ENCODE data around the gene SUV39H2.

DNA sequence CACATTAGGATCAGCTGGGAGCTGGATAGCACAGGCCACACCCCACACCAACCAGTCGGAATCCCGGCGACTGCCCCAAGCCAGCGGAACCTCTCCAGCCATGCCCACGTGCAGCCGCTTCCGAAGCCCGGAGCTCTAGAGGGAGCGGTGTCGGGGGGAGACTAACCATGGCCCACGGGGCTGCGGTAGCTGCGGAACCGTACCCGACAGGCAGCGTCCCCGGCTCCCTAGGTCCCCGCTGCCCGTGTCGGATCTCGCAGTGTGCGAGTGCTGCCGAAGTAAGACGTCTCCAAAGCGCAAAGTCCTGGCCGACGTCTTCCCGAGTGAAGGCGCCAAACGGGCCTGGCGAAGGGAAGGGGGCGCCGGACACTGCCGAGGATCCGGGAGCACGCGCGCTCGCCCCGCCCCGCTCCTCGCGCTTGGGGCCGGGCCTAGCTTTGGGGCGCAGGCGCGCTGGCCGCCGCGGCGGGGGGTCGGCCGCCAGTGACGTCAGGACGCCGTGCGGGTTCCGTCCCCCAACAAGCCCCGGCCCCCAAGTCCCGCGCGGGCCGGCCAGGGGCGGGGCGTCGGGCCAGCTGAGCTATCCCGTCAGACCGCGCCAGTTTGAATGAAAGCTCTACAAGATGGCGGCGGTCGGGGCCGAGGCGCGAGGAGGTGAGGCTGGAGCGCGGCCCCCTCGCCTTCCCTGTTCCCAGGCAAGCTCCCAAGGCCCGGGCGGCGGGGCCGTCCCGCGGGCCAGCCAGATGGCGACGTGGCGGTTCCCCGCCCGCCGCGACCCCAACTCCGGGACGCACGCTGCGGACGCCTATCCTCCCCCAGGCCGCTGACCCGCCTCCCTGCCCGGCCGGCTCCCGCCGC is at the start of gene SUV39H2:
- TF ChIP-seq NR2C2 (IDR thresholded peaks at IDR 0.05; ENCODE audit: borderline replicate concordance, control insufficient read depth, insufficient read length, low read depth) (no peak), MTA2 (IDR thresholded peaks at IDR 0.05; ENCODE audit: low read depth) (no peak), POLR2A (IDR thresholded peaks at IDR 0.05; ENCODE audit: low read depth, low read length) (peak; percentile 88), POLR2AphosphoS5 (IDR thresholded peaks at IDR 0.05; ENCODE audit: low read length) (peak; percentile 78), MYC (IDR thresholded peaks at IDR 0.05; ENCODE audit: insufficient read depth, insufficient read length, insufficient replicate concordance, low read length, severe bottlenecking) (peak; percentile 68), RCOR1 (conservative IDR thresholded peaks at IDR 0.05; ENCODE audit: low read depth, low read length) (no peak), PAX8 (IDR thresholded peaks at IDR 0.05) (no peak), MXI1 (IDR thresholded peaks at IDR 0.05; ENCODE audit: low read depth, low read length) (peak; percentile 67), TAF1 (IDR thresholded peaks at IDR 0.05; ENCODE audit: borderline replicate concordance, low read depth, low read length) (peak; percentile 88), EP300 (IDR thresholded peaks at IDR 0.05; ENCODE audit: borderline replicate concordance in 1 of 2, control insufficient read depth in 1 of 2, low read depth in 2 of 2, low read length in 2 of 2) (no peak)
- TF ChIP-seq, protein P1, sequence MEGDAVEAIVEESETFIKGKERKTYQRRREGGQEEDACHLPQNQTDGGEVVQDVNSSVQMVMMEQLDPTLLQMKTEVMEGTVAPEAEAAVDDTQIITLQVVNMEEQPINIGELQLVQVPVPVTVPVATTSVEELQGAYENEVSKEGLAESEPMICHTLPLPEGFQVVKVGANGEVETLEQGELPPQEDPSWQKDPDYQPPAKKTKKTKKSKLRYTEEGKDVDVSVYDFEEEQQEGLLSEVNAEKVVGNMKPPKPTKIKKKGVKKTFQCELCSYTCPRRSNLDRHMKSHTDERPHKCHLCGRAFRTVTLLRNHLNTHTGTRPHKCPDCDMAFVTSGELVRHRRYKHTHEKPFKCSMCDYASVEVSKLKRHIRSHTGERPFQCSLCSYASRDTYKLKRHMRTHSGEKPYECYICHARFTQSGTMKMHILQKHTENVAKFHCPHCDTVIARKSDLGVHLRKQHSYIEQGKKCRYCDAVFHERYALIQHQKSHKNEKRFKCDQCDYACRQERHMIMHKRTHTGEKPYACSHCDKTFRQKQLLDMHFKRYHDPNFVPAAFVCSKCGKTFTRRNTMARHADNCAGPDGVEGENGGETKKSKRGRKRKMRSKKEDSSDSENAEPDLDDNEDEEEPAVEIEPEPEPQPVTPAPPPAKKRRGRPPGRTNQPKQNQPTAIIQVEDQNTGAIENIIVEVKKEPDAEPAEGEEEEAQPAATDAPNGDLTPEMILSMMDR (IDR thresholded peaks at IDR 0.05 in 2 of 3, conservative IDR thresholded peaks at IDR 0.05 in 1 of 3; ENCODE audit: control insufficient read depth in 2 of 3, extremely low read depth in 1 of 3, insufficient read depth in 1 of 3, low read depth in 3 of 3, low read length in 3 of 3): no peak
- TF ChIP-seq, protein P2, sequence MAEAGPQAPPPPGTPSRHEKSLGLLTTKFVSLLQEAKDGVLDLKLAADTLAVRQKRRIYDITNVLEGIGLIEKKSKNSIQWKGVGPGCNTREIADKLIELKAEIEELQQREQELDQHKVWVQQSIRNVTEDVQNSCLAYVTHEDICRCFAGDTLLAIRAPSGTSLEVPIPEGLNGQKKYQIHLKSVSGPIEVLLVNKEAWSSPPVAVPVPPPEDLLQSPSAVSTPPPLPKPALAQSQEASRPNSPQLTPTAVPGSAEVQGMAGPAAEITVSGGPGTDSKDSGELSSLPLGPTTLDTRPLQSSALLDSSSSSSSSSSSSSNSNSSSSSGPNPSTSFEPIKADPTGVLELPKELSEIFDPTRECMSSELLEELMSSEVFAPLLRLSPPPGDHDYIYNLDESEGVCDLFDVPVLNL (IDR thresholded peaks at IDR 0.05; ENCODE audit: low read depth, low read length): peak; percentile 92
- TF ChIP-seq, protein P3, sequence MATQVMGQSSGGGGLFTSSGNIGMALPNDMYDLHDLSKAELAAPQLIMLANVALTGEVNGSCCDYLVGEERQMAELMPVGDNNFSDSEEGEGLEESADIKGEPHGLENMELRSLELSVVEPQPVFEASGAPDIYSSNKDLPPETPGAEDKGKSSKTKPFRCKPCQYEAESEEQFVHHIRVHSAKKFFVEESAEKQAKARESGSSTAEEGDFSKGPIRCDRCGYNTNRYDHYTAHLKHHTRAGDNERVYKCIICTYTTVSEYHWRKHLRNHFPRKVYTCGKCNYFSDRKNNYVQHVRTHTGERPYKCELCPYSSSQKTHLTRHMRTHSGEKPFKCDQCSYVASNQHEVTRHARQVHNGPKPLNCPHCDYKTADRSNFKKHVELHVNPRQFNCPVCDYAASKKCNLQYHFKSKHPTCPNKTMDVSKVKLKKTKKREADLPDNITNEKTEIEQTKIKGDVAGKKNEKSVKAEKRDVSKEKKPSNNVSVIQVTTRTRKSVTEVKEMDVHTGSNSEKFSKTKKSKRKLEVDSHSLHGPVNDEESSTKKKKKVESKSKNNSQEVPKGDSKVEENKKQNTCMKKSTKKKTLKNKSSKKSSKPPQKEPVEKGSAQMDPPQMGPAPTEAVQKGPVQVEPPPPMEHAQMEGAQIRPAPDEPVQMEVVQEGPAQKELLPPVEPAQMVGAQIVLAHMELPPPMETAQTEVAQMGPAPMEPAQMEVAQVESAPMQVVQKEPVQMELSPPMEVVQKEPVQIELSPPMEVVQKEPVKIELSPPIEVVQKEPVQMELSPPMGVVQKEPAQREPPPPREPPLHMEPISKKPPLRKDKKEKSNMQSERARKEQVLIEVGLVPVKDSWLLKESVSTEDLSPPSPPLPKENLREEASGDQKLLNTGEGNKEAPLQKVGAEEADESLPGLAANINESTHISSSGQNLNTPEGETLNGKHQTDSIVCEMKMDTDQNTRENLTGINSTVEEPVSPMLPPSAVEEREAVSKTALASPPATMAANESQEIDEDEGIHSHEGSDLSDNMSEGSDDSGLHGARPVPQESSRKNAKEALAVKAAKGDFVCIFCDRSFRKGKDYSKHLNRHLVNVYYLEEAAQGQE (IDR thresholded peaks at IDR 0.05; ENCODE audit: low read depth, low read length): no peak

All from GM12878 (cell line).